IPS-15b (cell line): ENCODE data around the gene NTF3.
A peak's percentile ranks its signal among the peaks of the same experiment; 100 is the strongest.

Source experiments
- H3K27me3 ChIP-seq: one replicate; pipeline ENCODE4 v1.6.1; 2013; ENCODE audit warnings: low read length; ENCODE audit not compliant: control insufficient read depth, insufficient read depth
- H3K36me3 ChIP-seq: one replicate; pipeline ENCODE4 v1.6.1; 2013; ENCODE audit warnings: low read length; ENCODE audit not compliant: control insufficient read depth, insufficient read depth
- H3K4me1 ChIP-seq: one replicate; pipeline ENCODE4 v1.6.1; 2013; ENCODE audit warnings: mild to moderate bottlenecking, low read length; ENCODE audit not compliant: control insufficient read depth, insufficient read depth
- H3K4me3 ChIP-seq: one replicate; pipeline ENCODE4 v1.5.1; 2013; ENCODE audit warnings: low read depth, low read length
- H3K9ac ChIP-seq: one replicate; pipeline ENCODE4 v1.6.1; 2013; ENCODE audit warnings: low read depth, mild to moderate bottlenecking, low read length
- H3K9me3 ChIP-seq: one replicate; pipeline ENCODE4 v1.6.1; 2013; ENCODE audit warnings: mild to moderate bottlenecking, low read length; ENCODE audit not compliant: control insufficient read depth, insufficient read depth

NTF3 gene

DNA sequence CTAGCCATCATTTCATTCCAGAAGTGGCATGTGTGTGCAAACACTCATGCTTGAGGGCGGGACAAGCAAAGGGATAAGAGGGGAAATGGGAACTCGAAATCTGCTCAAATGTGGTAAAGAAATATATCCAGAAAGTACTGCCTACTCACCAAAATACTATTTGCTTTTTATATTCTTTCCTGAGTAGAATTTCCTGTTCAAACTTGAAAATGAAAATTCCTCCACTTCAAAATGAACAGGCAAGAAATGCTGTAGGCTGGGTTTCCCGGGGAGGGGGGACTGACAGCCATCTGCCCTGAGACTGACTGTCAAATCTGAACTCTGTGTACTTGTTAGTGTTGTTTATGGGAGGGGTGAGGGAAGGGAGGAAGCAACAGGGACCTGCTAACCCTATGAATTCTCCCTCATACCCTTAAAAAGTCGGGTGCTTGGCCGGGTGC, 34.6 kb downstream of the NTF3 start:
- Histone ChIP-seq H3K9me3 (no peaks in the 10 kb centered on the region), H3K9ac (no peak overlapping the region), H3K4me3 (no peak overlapping the region), H3K27me3 (no peaks in the 10 kb centered on the region), H3K36me3 (no peaks in the 10 kb centered on the region), H3K4me1 (no peaks in the 10 kb centered on the region)

DNA sequence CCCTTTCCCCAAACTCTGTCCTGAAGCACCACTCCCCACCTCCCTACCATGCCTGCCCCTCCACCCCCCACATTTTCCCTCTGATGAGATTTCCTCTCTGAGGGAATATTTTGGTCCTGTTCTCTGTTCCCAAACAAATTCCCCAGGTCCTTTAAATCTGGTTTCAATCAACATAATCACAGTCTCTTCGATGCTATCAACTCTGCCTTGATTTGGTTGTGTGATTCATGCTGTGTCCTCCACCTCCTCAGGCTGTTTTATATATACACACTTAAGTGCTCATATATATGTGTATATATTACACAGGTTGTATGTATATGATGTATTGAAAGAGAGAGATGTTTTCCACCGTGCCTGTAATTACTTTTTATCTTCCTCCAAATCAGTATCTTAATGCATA, 36.0 kb downstream of the NTF3 start:
- Histone ChIP-seq H3K9ac (no peak overlapping the region), H3K27me3 (no peaks in the 10 kb centered on the region), H3K4me1 (no peaks in the 10 kb centered on the region), H3K36me3 (no peaks in the 10 kb centered on the region), H3K9me3 (no peaks in the 10 kb centered on the region), H3K4me3 (no peak overlapping the region)

DNA sequence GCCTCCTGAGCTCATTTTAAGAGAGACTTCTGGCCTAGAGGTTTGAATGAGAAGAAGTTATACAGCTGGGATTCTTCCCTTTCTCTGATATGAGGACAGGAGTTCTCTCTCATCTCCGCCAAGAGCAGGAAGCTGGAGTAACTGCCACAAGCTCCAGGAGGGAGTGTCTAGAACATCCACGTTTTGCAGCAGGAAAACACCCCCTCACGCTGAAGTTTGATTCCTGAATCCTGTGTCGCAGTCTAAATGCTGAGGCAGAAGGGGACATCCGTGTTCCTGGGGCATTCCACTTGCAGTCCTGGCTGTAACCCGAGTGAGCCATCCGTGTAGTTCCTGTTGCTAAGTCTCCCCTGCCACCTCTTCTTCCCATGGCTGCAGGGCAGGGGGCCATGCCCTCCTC, 38.3 kb downstream of the NTF3 start:
- Histone ChIP-seq H3K36me3 (no peaks in the 10 kb centered on the region), H3K27me3 (no peaks in the 10 kb centered on the region), H3K9me3 (no peaks in the 10 kb centered on the region), H3K4me3 (no peak overlapping the region), H3K4me1 (peaks cover 3% of the 10 kb centered on the region), H3K9ac (no peak overlapping the region)

DNA sequence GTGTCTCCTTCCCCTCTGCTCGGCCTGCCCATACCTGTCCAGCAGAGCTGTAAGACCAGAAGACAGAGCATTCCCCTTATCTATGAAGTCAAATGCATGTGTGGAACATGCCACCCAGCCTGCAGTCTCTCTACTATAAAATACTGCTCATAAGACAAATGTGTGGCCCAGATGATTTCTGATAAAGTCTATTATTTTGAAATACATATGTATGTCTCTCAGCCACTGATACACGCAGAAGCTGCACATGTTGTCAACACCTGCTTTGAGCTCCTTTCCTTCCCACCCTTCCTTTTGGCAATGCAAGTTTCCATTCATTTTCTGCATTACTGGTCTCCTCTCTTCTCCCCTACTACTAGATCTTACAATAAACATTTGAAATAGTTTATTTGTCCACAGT, 38.8 kb downstream of the NTF3 start:
- Histone ChIP-seq H3K36me3 (no peaks in the 10 kb centered on the region), H3K27me3 (no peaks in the 10 kb centered on the region), H3K9me3 (no peaks in the 10 kb centered on the region), H3K9ac (no peak overlapping the region), H3K4me1 (peaks cover 3% of the 10 kb centered on the region), H3K4me3 (no peak overlapping the region)

DNA sequence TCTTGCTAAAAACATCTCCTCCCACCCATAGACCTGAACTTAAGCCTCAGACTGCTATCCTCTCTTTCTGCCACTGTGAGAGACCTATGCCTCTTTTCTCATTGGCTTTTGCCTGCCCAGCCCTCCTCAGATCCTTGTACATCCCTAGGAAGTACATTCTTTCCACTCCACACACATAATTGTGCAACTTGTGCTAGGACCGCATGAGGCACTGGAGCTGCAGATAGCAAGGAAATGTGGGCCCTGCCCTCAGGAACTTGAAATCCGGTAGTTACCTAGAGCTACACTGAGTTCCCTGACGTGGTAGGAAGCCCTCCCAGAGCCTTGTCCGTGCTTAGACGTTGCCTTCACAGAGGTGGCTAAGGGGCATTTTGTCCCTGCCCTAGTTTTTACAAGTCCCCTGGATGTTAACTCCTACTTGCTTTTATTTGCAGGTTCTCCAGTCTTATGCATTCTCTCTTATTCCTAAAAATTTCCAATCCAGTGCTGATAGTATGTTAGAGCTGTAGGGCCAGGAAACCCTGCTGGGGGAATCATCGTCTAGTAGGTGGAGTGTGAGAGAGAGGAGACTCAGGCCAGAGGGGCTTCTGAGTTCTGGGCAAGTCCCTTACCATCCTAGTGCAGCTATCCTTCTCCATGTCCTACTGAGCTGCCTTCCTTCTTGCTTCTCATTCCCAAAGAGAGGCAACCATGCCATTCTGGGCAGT, 41.3 kb downstream of the NTF3 start:
- H3K9ac ChIP-seq, result no peak overlapping the region
- H3K9me3 ChIP-seq, result no peaks in the 10 kb centered on the region
- H3K27me3 ChIP-seq, result no peaks in the 10 kb centered on the region
- H3K4me1 ChIP-seq, result peaks cover 3% of the 10 kb centered on the region
- H3K36me3 ChIP-seq, result no peaks in the 10 kb centered on the region
- no peak overlapping the region for H3K4me3 ChIP-seq

DNA sequence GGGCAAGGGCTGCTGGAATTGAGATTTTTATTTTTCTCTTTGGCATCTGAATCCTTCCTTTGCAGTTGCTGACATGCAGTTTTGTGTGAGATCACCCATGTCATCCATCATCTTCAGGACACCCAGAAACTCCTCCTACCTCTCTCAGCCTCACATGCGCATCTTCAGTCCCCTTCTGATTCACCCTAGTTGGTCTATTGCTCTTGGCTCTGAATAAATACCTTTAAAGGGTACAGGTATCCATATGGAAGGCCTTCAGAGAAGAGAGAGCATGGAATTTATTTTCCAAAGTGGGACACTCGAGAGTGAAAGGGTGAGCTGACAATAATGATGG, 41.8 kb downstream of the NTF3 start:
- peaks cover 3% of the 10 kb centered on the region for H3K27me3 ChIP-seq
- no peak overlapping the region for H3K9ac ChIP-seq
- peaks cover 3% of the 10 kb centered on the region for H3K4me1 ChIP-seq
- H3K36me3 ChIP-seq, result no peaks in the 10 kb centered on the region
- H3K9me3 ChIP-seq, result no peaks in the 10 kb centered on the region
- H3K4me3 ChIP-seq, result no peak overlapping the region

GRCh38 chr12:5476356-5476755, 44.4 kb downstream of the NTF3 start:
- H3K4me1 ChIP-seq, result peaks cover 13% of the 10 kb centered on the region
- H3K9me3 ChIP-seq, result no peaks in the 10 kb centered on the region
- peaks cover 10% of the 10 kb centered on the region for H3K27me3 ChIP-seq
- no peak overlapping the region for H3K9ac ChIP-seq
- H3K4me3 ChIP-seq, result no peak overlapping the region
- no peaks in the 10 kb centered on the region for H3K36me3 ChIP-seq

- Histone ChIP-seq H3K9me3 (no peaks in the 10 kb centered on the region), H3K27me3 (peaks cover 10% of the 10 kb centered on the region), H3K4me1 (peaks cover 13% of the 10 kb centered on the region), H3K36me3 (no peaks in the 10 kb centered on the region), H3K9ac (no peak overlapping the region), H3K4me3 (no peak overlapping the region)
These were observed 46.3 kb downstream of the NTF3 start for GRCh38 chr12:5478081-5478706.

DNA sequence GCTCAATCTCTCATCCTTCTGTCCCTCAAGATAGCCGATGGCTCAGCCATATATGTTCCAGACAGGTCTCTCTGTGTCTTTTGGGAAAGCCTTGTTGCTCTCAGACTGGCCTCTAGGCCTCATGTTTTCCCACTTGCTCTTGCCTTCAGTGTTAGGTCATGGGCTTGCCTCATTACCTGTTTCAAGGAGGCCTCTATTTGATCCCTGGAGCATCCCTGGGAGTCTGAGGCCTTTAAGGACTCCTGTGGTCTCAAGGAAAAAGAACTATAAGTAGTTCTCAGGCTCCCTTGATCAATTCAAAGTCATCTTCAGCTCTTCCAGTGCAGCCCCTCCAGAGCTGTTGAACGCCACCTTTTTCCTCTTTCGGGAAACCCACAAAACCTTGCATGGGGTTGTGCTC, 47.9 kb downstream of the NTF3 start:
- Histone ChIP-seq H3K36me3 (no peaks in the 10 kb centered on the region), H3K27me3 (peaks cover 10% of the 10 kb centered on the region), H3K9me3 (no peaks in the 10 kb centered on the region), H3K9ac (no peak overlapping the region), H3K4me3 (no peak overlapping the region), H3K4me1 (peaks cover 10% of the 10 kb centered on the region)

- Histone ChIP-seq H3K9me3 (no peaks in the 10 kb centered on the region), H3K4me1 (peaks cover 10% of the 10 kb centered on the region), H3K27me3 (peaks cover 10% of the 10 kb centered on the region), H3K9ac (peak overlapping the region; percentile 9), H3K36me3 (no peaks in the 10 kb centered on the region), H3K4me3 (peak overlapping the region; percentile 36)
These were observed 48.5 kb downstream of the NTF3 start for GRCh38 chr12:5480218-5480937.

- no peaks in the 10 kb centered on the region for H3K36me3 ChIP-seq
- H3K27me3 ChIP-seq, result peaks cover 10% of the 10 kb centered on the region
- H3K9ac ChIP-seq, result no peak overlapping the region
- peaks cover 10% of the 10 kb centered on the region for H3K4me1 ChIP-seq
- no peaks in the 10 kb centered on the region for H3K9me3 ChIP-seq
- peak overlapping the region; percentile 36 for H3K4me3 ChIP-seq
These were observed 49.0 kb downstream of the NTF3 start for GRCh38 chr12:5480938-5481303.

GRCh38 chr12:5481645-5482044, 49.7 kb downstream of the NTF3 start:
- Histone ChIP-seq H3K27me3 (peaks cover 10% of the 10 kb centered on the region), H3K4me3 (no peak overlapping the region), H3K9me3 (no peaks in the 10 kb centered on the region), H3K4me1 (peaks cover 10% of the 10 kb centered on the region), H3K36me3 (no peaks in the 10 kb centered on the region), H3K9ac (no peak overlapping the region)
